ENCODE results near the gene KCNAB1. TPM values are rescaled to one million over a fixed set of nuclear protein-coding genes. Genes with fewer than 3 reads are reported as not detected.

KCNAB1 gene
- total and polyA plus RNA-seq, 2 of the 8 experiments (the other 6 are each of a cell fraction or from before 2014, with no cell fraction given), result 0.51 to 2.3 TPM

DNA sequence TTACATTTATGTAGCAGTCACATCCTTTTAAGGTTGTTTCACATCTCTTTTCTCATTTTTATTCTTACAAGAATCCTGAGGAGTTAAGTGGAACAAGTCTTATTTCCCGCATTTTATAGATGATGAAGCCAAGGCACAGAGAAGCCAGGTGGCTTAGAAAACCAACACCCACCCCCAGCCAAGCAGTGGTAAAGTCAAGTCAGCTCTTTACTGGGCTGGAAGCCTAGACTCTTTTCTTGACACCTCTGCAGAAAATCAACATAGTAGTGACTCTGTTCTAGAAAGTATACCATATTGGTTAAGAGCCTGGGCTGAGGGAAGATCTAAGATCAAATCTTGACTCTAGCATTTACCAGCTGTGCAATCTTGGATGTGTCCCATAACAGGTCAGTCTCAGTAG is 195.7 kb downstream of the KCNAB1 start:
- ChIA-PET POLR2A (ENCODE audit: partially characterized antibody) (no interaction called here), CTCF (ENCODE audit: partially characterized antibody) (interaction anchor here (0.9 to 1.0 kb wide), 2 partner anchors 15 to 28 kb away, joined by 3 read pairs; no protein-coding TSS in a partner anchor)
- no peak for FAIRE-seq
- WGBS, 2 experiments (ENCODE audit: extremely low coverage in 1 of 2, insufficient coverage in 1 of 2, insufficient read length in 1 of 2, insufficient replicate concordance in 2 of 2, low coverage in 1 of 2, low lambda C conversion rate in 2 of 2, missing lambda C conversion rate in 1 of 2), result 76% methylated on average over 1 of the region's 1 CpG; no CpG with 5 or more reads in 1 of the 2 experiments
- H3K27ac ChIP-seq (ENCODE audit: low read depth, low read length), result no peak overlapping the region
- no peaks in the 10 kb centered on the region for H3K9me3 ChIP-seq (ENCODE audit: insufficient read depth in 2 of 2, low read depth in 1 of 2, low read length in 1 of 2)
- no peaks in the 10 kb centered on the region for H4K20me1 ChIP-seq (replicated peaks in 1 of 2; ENCODE audit: control insufficient read depth in 1 of 2, insufficient read depth in 2 of 2, low read length in 2 of 2)
- H4K8ac ChIP-seq (ENCODE audit: extremely low read depth, insufficient read depth, low read length), result no peak overlapping the region
- H3K79me2 ChIP-seq (ENCODE audit: control insufficient read depth in 1 of 2, insufficient read depth in 2 of 2, low read length in 2 of 2), result no peaks in the 10 kb centered on the region
- no peak overlapping the region for H2AK5ac ChIP-seq (ENCODE audit: low read depth, low read length)
- TF ChIP-seq SRF (IDR thresholded peaks at IDR 0.05; ENCODE audit: low read depth, low read length) (no peak), CBX8 (IDR thresholded peaks at IDR 0.05; ENCODE audit: borderline replicate concordance, low read depth, low read length) (no peak), TCF12 (IDR thresholded peaks at IDR 0.05; ENCODE audit: low read depth, low read length) (no peak), EGR1 (IDR thresholded peaks at IDR 0.05; ENCODE audit: borderline replicate concordance, low read depth, low read length) (no peak), EP300 (IDR thresholded peaks at IDR 0.05; ENCODE audit: borderline replicate concordance in 1 of 2, low read depth in 2 of 2, low read length in 2 of 2) (no peak), GTF2F1 (IDR thresholded peaks at IDR 0.05; ENCODE audit: borderline replicate concordance, low read depth, low read length) (no peak), TBP (IDR thresholded peaks at IDR 0.05; ENCODE audit: low read depth, low read length) (no peak), TEAD4 (IDR thresholded peaks at IDR 0.05; ENCODE audit: low read depth, low read length) (no peak), SIX5 (IDR thresholded peaks at IDR 0.05; ENCODE audit: low read depth, low read length) (no peak), RNF2 (IDR thresholded peaks at IDR 0.05; ENCODE audit: borderline replicate concordance, low read depth, low read length, missing control alignments, poor library complexity, severe bottlenecking) (no peak), TAF1 (IDR thresholded peaks at IDR 0.05; ENCODE audit: low read depth, low read length) (no peak), ZNF274 (IDR thresholded peaks at IDR 0.05; ENCODE audit: borderline replicate concordance, extremely low read depth, low read length) (no peak), MAFK (IDR thresholded peaks at IDR 0.05; ENCODE audit: low read depth, low read length) (no peak), BCL11A (IDR thresholded peaks at IDR 0.05; ENCODE audit: low read depth in 2 of 2, low read length in 2 of 2) (no peak)
- no peaks in the 10 kb centered on the region for H3K27me3 ChIP-seq (replicated peaks in 1 of 4; ENCODE audit: control insufficient read depth in 3 of 4, extremely low read depth in 1 of 4, insufficient read depth in 3 of 4, low read length in 3 of 4)
- no peak overlapping the region for H2AFZ ChIP-seq (ENCODE audit: low read length)
- H2BK20ac ChIP-seq (ENCODE audit: low read length), result no peak overlapping the region
- no peak for DNase-seq (ENCODE audit: low read depth in 1 of 2, low spot score in 2 of 2)
- peaks cover 1 to 11% (median 8%) of the 10 kb centered on the region in 4 experiments; a peak in 4 of 7 replicates for H3K4me1 ChIP-seq (replicated peaks in 1 of 4; ENCODE audit: control insufficient read depth in 3 of 4, insufficient read depth in 4 of 4, low read length in 3 of 4)
- no peak overlapping the region for H2BK12ac ChIP-seq (ENCODE audit: low read depth, low read length)
- H3K4me2 ChIP-seq (ENCODE audit: insufficient read depth in 1 of 2, low read depth in 2 of 2, low read length in 2 of 2), result no peak overlapping the region
- no peaks in the 10 kb centered on the region for H3K36me3 ChIP-seq (ENCODE audit: control insufficient read depth in 2 of 4, insufficient read depth in 4 of 4, low read length in 3 of 4)
- H3K23me2 ChIP-seq (ENCODE audit: low read depth, low read length), result no peaks in the 10 kb centered on the region
- H3K79me1 ChIP-seq (ENCODE audit: low read depth, low read length), result no peaks in the 10 kb centered on the region
- H3K14ac ChIP-seq (ENCODE audit: insufficient read length), result no peak overlapping the region
- no peak overlapping the region for H3K4me3 ChIP-seq (ENCODE audit: extremely low read depth in 1 of 4, insufficient read depth in 2 of 4, low read depth in 3 of 4, low read length in 4 of 4)
- no peak overlapping the region for H2BK120ac ChIP-seq (replicated peaks; ENCODE audit: low read depth, low read length)
- H4K91ac ChIP-seq (replicated peaks; ENCODE audit: insufficient read length, low read length), result no peak overlapping the region
- no peak overlapping the region for H3K9ac ChIP-seq (replicated peaks in 1 of 4; ENCODE audit: extremely low read depth in 1 of 4, low read depth in 3 of 4, low read length in 3 of 4)
- H2BK5ac ChIP-seq (ENCODE audit: low read depth, low read length), result no peak overlapping the region
- no peak overlapping the region for H3K56ac ChIP-seq (replicated peaks; ENCODE audit: insufficient read length, low read depth, low read length)
- no peak overlapping the region for H3K23ac ChIP-seq (ENCODE audit: insufficient read length)
- H3K18ac ChIP-seq (ENCODE audit: extremely low read depth, low read length), result no peak overlapping the region
- H3K4ac ChIP-seq (replicated peaks; ENCODE audit: insufficient read length, low read depth, low read length), result no peak overlapping the region
- no peak overlapping the region for H2BK15ac ChIP-seq (ENCODE audit: low read length)
- no peak overlapping the region for H4K5ac ChIP-seq (ENCODE audit: insufficient read length, low read depth, low read length)

Measured in H1 (cell line).